ENCODE measurements around the gene TSSC4. TPM values are rescaled to one million over a fixed set of nuclear protein-coding genes. Genes with fewer than 3 reads are reported as not detected.

The TSSC4 gene
- total and polyA plus RNA-seq, 8 donors, result 9.4 to 147 (median 53.2) TPM

- H3K4me3 ChIP-seq, result no peak overlapping the region
- no peaks in the 10 kb centered on the region for H3K36me3 ChIP-seq
- H3K9me3 ChIP-seq, result no peaks in the 10 kb centered on the region
- no peak for TF ChIP-seq POLR2AphosphoS5 (IDR thresholded peaks at IDR 0.05)
- H3K4me1 ChIP-seq, result peaks cover 0 to 14% (median 4%) of the 10 kb centered on the region in 4 donors
- intact Hi-C loops (cut with DNase I; ENCODE audit: low total_unique reads), result no loop called here
- 75 to 91% (median 87%) methylated on average over 7 of the region's 7 CpGs for WGBS, 5 donors
- DNase-seq, result no peak
- H3K27me3 ChIP-seq, result no peaks in the 10 kb centered on the region
- H3K27ac ChIP-seq, result no peak overlapping the region
These were observed 33.8 kb upstream of the TSSC4 start for GRCh38 chr11:2366733-2367132.

- H3K4me1 ChIP-seq, result peaks cover 0 to 14% (median 4%) of the 10 kb centered on the region in 4 donors
- intact Hi-C loops (cut with DNase I; ENCODE audit: low total_unique reads), result no loop called here
- WGBS, 5 donors, result 78 to 90% (median 83%) methylated on average over 16 to 17 of the region's 17 CpGs
These were observed 33.0 kb upstream of the TSSC4 start for GRCh38 chr11:2367266-2368160.

GRCh38 chr11:2368178-2368850, 32.2 kb upstream of the TSSC4 start:
- no peak for DNase-seq
- TF ChIP-seq EP300 (IDR thresholded peaks at IDR 0.05) (no peak), CTCF (IDR thresholded peaks at IDR 0.05) (no peak), POLR2AphosphoS5 (IDR thresholded peaks at IDR 0.05) (no peak), POLR2A (IDR thresholded peaks at IDR 0.05) (no peak)
- WGBS, 5 donors, result 95 to 98% (median 97%) methylated on average over 5 to 7 of the region's 7 CpGs
- Histone ChIP-seq H3K4me3 (no peak overlapping the region), H3K4me1 (peaks cover 0 to 14% (median 4%) of the 10 kb centered on the region in 4 donors), H3K36me3 (no peaks in the 10 kb centered on the region), H3K27ac (no peak overlapping the region), H3K9me3 (no peaks in the 10 kb centered on the region), H3K27me3 (no peaks in the 10 kb centered on the region)
- intact Hi-C loops (cut with DNase I; ENCODE audit: low total_unique reads), result no loop called here

More at GRCh38 chr11:2367266-2368160, 33.0 kb upstream of the TSSC4 start:
- Histone ChIP-seq H3K36me3 (no peaks in the 10 kb centered on the region), H3K4me3 (no peak overlapping the region), H3K27ac (no peak overlapping the region), H3K9me3 (no peaks in the 10 kb centered on the region), H3K27me3 (no peaks in the 10 kb centered on the region)
- DNase-seq, result no peak
- TF ChIP-seq CTCF (IDR thresholded peaks at IDR 0.05), result no peak
- TF ChIP-seq EP300 (IDR thresholded peaks at IDR 0.05), result no peak
- TF ChIP-seq POLR2AphosphoS5 (IDR thresholded peaks at IDR 0.05), result no peak
- no peak for TF ChIP-seq POLR2A (IDR thresholded peaks at IDR 0.05)

- peaks cover 0 to 14% (median 4%) of the 10 kb centered on the region in 4 donors for H3K4me1 ChIP-seq
- TF ChIP-seq CTCF (IDR thresholded peaks at IDR 0.05), result no peak
- no peak for TF ChIP-seq EP300 (IDR thresholded peaks at IDR 0.05)
- no peak for TF ChIP-seq POLR2A (IDR thresholded peaks at IDR 0.05)
- TF ChIP-seq POLR2AphosphoS5 (IDR thresholded peaks at IDR 0.05), result no peak
- intact Hi-C loops (cut with DNase I; ENCODE audit: low total_unique reads), result no loop called here
- no peak for DNase-seq
- WGBS, 5 donors, result 74 to 85% (median 80%) methylated on average over 7 to 10 of the region's 10 CpGs
- no peak overlapping the region for H3K27ac ChIP-seq
- no peak overlapping the region for H3K4me3 ChIP-seq
- H3K36me3 ChIP-seq, result no peaks in the 10 kb centered on the region
- no peaks in the 10 kb centered on the region for H3K27me3 ChIP-seq
- H3K9me3 ChIP-seq, result no peaks in the 10 kb centered on the region
These were observed 31.7 kb upstream of the TSSC4 start for GRCh38 chr11:2368851-2369180.

Measured in stomach (tissue), 9 donors.